OCI-LY3 (cell line): ENCODE results near the gene ZSCAN5A.

Source experiments
- H2AFZ ChIP-seq: fragments of 200-600, 300-600 bp; shearing (Covaris generic); 2 replicates; pipeline ENCODE4 v1.6.0; 2014; ENCODE audit warnings: antibody characterized with exemption, low read depth, low read length
- H3K27ac ChIP-seq: fragments of 200-600, 300-600 bp; sonication (generic); 2 replicates; pipeline ENCODE4 v1.5.1; 2014; ENCODE audit warnings: mild to moderate bottlenecking, low read length, moderate library complexity, mixed read lengths
- H3K27me3 ChIP-seq: fragments of 200-600, 300-600 bp; sonication (generic); 2 replicates; pipeline ENCODE4 v1.6.1; 2014; ENCODE audit warnings: low read depth, low read length, mixed read lengths
- H3K36me3 ChIP-seq: fragments of 200-600, 300-600 bp; sonication (generic); replicated peaks from 2 replicates; pipeline ENCODE3; 2014; ENCODE audit warnings: low read depth, low read length, mixed read lengths
- H3K4me1 ChIP-seq: fragments of 300-600, 200-600 bp; sonication (generic); 2 replicates; pipeline ENCODE4 v1.6.1; 2014; ENCODE audit warnings: low read length, mixed read lengths
- H3K4me2 ChIP-seq: fragments of 200-600, 300-600 bp; sonication (generic); 2 replicates; pipeline ENCODE4 v1.6.1; 2014; ENCODE audit warnings: low read length, mixed read lengths
- H3K4me3 ChIP-seq: fragments of 300-600, 200-600 bp; sonication (generic); 2 replicates; pipeline ENCODE4 v1.5.1; 2014; ENCODE audit warnings: antibody characterized with exemption, mild to moderate bottlenecking, low read length, moderate library complexity
- H3K79me2 ChIP-seq: fragments of 300-600, 200-600 bp; shearing (Covaris generic); 2 replicates; pipeline ENCODE4 v1.6.1; 2014; ENCODE audit warnings: mild to moderate bottlenecking, low read length, mixed read lengths
- H3K9ac ChIP-seq: fragments of 300-600, 200-600 bp; shearing (Covaris generic); 2 replicates; pipeline ENCODE4 v1.6.0; 2014; ENCODE audit warnings: mild to moderate bottlenecking, low read length, moderate library complexity
- H3K9me3 ChIP-seq: fragments of 200-600, 300-600 bp; shearing (Covaris generic); 2 replicates; pipeline ENCODE4 v1.6.1; 2014; ENCODE audit warnings: low read length, mixed read lengths; ENCODE audit not compliant: insufficient read depth
- H4K20me1 ChIP-seq: fragments of 200-600, 300-600 bp; sonication (generic); 2 replicates; pipeline ENCODE4 v1.6.1; 2016; ENCODE audit warnings: low read length, mixed read lengths; ENCODE audit not compliant: insufficient read depth
- EZH2phosphoT487 ChIP-seq: fragments of 200-600 bp; shearing (Covaris generic); IDR thresholded peaks from 2 replicates; pipeline ENCODE4 v1.6.1; 2018; ENCODE audit warnings: antibody characterized with exemption, mixed run types, low read depth
- TF ChIP-seq, protein P1 (sequence below): fragments of 200-600, 300-600 bp; sonication (generic); IDR thresholded peaks from 2 replicates; pipeline ENCODE4 v1.5.1; 2014; ENCODE audit warnings: antibody characterized with exemption, low read length, low read depth

ZSCAN5A gene

DNA sequence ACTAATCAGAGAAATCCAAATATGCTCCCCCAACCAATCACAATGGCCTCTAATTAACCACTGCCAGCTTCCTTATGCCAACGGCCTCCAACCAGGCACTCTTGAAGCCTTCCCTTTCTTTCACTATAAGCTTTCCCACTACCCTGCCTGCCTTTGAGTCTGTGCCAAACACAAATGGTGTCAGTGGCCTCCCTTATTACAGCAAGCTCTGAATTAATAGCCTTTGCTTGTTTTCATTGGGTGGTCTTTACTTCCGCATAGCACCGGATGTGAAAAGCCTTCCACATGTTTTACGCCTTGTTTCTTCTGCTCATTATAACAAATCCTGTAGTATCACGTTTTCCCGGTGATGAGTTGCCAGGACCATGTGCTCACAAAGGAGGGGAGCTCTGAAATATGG is 43.5 kb downstream of the ZSCAN5A start:
- Histone ChIP-seq H4K20me1 (no peaks in the 10 kb centered on the region), H3K36me3 (no peaks in the 10 kb centered on the region), H3K4me2 (no peak overlapping the region), H3K4me3 (no peak overlapping the region), H2AFZ (no peak overlapping the region), H3K9me3 (no peaks in the 10 kb centered on the region), H3K4me1 (no peaks in the 10 kb centered on the region), H3K27me3 (no peaks in the 10 kb centered on the region), H3K9ac (no peak overlapping the region), H3K27ac (no peak overlapping the region), H3K79me2 (no peaks in the 10 kb centered on the region)
- TF ChIP-seq, protein P1, sequence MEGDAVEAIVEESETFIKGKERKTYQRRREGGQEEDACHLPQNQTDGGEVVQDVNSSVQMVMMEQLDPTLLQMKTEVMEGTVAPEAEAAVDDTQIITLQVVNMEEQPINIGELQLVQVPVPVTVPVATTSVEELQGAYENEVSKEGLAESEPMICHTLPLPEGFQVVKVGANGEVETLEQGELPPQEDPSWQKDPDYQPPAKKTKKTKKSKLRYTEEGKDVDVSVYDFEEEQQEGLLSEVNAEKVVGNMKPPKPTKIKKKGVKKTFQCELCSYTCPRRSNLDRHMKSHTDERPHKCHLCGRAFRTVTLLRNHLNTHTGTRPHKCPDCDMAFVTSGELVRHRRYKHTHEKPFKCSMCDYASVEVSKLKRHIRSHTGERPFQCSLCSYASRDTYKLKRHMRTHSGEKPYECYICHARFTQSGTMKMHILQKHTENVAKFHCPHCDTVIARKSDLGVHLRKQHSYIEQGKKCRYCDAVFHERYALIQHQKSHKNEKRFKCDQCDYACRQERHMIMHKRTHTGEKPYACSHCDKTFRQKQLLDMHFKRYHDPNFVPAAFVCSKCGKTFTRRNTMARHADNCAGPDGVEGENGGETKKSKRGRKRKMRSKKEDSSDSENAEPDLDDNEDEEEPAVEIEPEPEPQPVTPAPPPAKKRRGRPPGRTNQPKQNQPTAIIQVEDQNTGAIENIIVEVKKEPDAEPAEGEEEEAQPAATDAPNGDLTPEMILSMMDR: no peak
- no peak for TF ChIP-seq EZH2phosphoT487

- TF ChIP-seq, protein P1: no peak
- TF ChIP-seq EZH2phosphoT487: no peak
- no peaks in the 10 kb centered on the region for H3K36me3 ChIP-seq
- H3K27ac ChIP-seq: no peak overlapping the region
Observed at GRCh38 chr19:56270676-56271075, 44.0 kb downstream of the ZSCAN5A start.

GRCh38 chr19:56269348-56269747 is 45.3 kb downstream of the ZSCAN5A start:
- no peak overlapping the region for H2AFZ ChIP-seq
- H4K20me1 ChIP-seq: no peaks in the 10 kb centered on the region
- no peak overlapping the region for H3K4me3 ChIP-seq
- TF ChIP-seq EZH2phosphoT487: no peak
- TF ChIP-seq, protein P1: no peak
- H3K9me3 ChIP-seq: no peaks in the 10 kb centered on the region
- no peaks in the 10 kb centered on the region for H3K27me3 ChIP-seq
- H3K9ac ChIP-seq: no peak overlapping the region
- H3K4me2 ChIP-seq: no peak overlapping the region
- no peaks in the 10 kb centered on the region for H3K79me2 ChIP-seq
- H3K27ac ChIP-seq: no peak overlapping the region
- H3K36me3 ChIP-seq: no peaks in the 10 kb centered on the region
- no peaks in the 10 kb centered on the region for H3K4me1 ChIP-seq

More at GRCh38 chr19:56270676-56271075, 44.0 kb downstream of the ZSCAN5A start:
- Histone ChIP-seq H3K27me3 (no peaks in the 10 kb centered on the region), H3K79me2 (no peaks in the 10 kb centered on the region), H3K4me3 (no peak overlapping the region), H3K4me1 (no peaks in the 10 kb centered on the region), H3K4me2 (no peak overlapping the region), H2AFZ (no peak overlapping the region), H4K20me1 (no peaks in the 10 kb centered on the region), H3K9me3 (no peaks in the 10 kb centered on the region), H3K9ac (no peak overlapping the region)

GRCh38 chr19:56266051-56266450 is 48.6 kb downstream of the ZSCAN5A start:
- no peaks in the 10 kb centered on the region for H3K36me3 ChIP-seq
- H3K4me3 ChIP-seq: no peak overlapping the region
- no peaks in the 10 kb centered on the region for H3K27me3 ChIP-seq
- H3K9ac ChIP-seq: no peak overlapping the region
- TF ChIP-seq, protein P1: no peak
- no peak for TF ChIP-seq EZH2phosphoT487
- H3K9me3 ChIP-seq: no peaks in the 10 kb centered on the region
- H3K27ac ChIP-seq: no peak overlapping the region
- no peaks in the 10 kb centered on the region for H3K4me1 ChIP-seq
- no peaks in the 10 kb centered on the region for H4K20me1 ChIP-seq
- no peaks in the 10 kb centered on the region for H3K79me2 ChIP-seq
- H2AFZ ChIP-seq: no peak overlapping the region
- H3K4me2 ChIP-seq: no peak overlapping the region
